Osteoblast (primary cell): ENCODE data around the gene TMEM266. TPM values are rescaled to one million over a fixed set of nuclear protein-coding genes. Genes with fewer than 3 reads are reported as not detected.
A peak's percentile ranks its signal among the peaks of the same experiment; 100 is the strongest.

ENCODE experiments used
- DNase-seq: peaks from one replicate; pipeline ENCODE4 v3.0.0; 2011; ENCODE audit warnings: low spot score, mixed read lengths; ENCODE audit not compliant: insufficient read length; ENCODE audit errors: missing footprints
- H2AFZ ChIP-seq: 2 replicates; pipeline ENCODE4 v1.6.0; 2011; ENCODE audit warnings: mild to moderate bottlenecking, low read length
- H3K27ac ChIP-seq: 2 replicates; pipeline ENCODE4 v1.5.1; 2011; ENCODE audit warnings: mild to moderate bottlenecking, low read depth, low read length, moderate library complexity
- H3K27me3 ChIP-seq: 2 replicates; pipeline ENCODE4 v1.6.0; 2012; ENCODE audit warnings: mild to moderate bottlenecking, control low read depth, inconsistent platforms, low read length, moderate library complexity; ENCODE audit not compliant: insufficient read depth
- H3K36me3 ChIP-seq: 2 replicates; pipeline ENCODE4 v1.5.1; 2011; ENCODE audit warnings: mild to moderate bottlenecking, low read length, control low read depth, moderate library complexity; ENCODE audit not compliant: insufficient read depth
- H3K4me1 ChIP-seq: 2 replicates; pipeline ENCODE4 v1.5.1; 2011; ENCODE audit warnings: mild to moderate bottlenecking, low read length, control low read depth, moderate library complexity; ENCODE audit not compliant: insufficient read depth
- H3K4me2 ChIP-seq: 2 replicates; pipeline ENCODE4 v1.6.0; 2011; ENCODE audit warnings: mild to moderate bottlenecking, low read length; ENCODE audit not compliant: insufficient read depth
- H3K4me3 ChIP-seq: fragments of 200-600 bp; sonication (generic); 3 replicates; pipeline ENCODE4 v1.5.1; 2012; ENCODE audit warnings: mild to moderate bottlenecking, low read length, inconsistent platforms; ENCODE audit not compliant: insufficient read depth
- H3K79me2 ChIP-seq: 2 replicates; pipeline ENCODE4 v1.6.0; 2012; ENCODE audit warnings: mild to moderate bottlenecking, low read length, control low read depth, inconsistent platforms; ENCODE audit not compliant: insufficient read depth
- H3K9me3 ChIP-seq: 2 replicates; pipeline ENCODE4 v1.5.1; 2011; ENCODE audit warnings: low read depth, low read length, control low read depth
- H4K20me1 ChIP-seq: 2 replicates; pipeline ENCODE4 v1.6.0; 2012; ENCODE audit warnings: mild to moderate bottlenecking, low read length, control low read depth; ENCODE audit not compliant: insufficient read depth
- CTCF ChIP-seq: IDR thresholded peaks from 2 replicates; pipeline ENCODE4 v1.5.1; 2011; ENCODE audit warnings: mild to moderate bottlenecking, low read depth, low read length, moderate library complexity; ENCODE audit errors: extremely low read depth
- total RNA-seq: library from RNA; depleted of rRNA; stranded (reverse); fragments of >200 nt; gene quantifications from 2 replicates; pipeline ENCODE4 v1.2.3, GENCODE V29; 2012

Gene TMEM266
- total RNA-seq, 1 donor, result not detected

GRCh38 chr15:76105911-76106310 is 46.1 kb downstream of the TMEM266 start:
- no peak overlapping the region for H3K27ac ChIP-seq
- H3K27me3 ChIP-seq, result peaks cover 9% of the 10 kb centered on the region
- no peaks in the 10 kb centered on the region for H3K9me3 ChIP-seq
- no peak for TF ChIP-seq CTCF
- DNase-seq, result no peak
- no peak overlapping the region for H3K4me3 ChIP-seq
- H2AFZ ChIP-seq, result no peak overlapping the region
- no peaks in the 10 kb centered on the region for H3K36me3 ChIP-seq
- H4K20me1 ChIP-seq, result no peaks in the 10 kb centered on the region
- no peaks in the 10 kb centered on the region for H3K79me2 ChIP-seq
- no peak overlapping the region for H3K4me2 ChIP-seq
- H3K4me1 ChIP-seq, result no peaks in the 10 kb centered on the region

GRCh38 chr15:76107169-76107568 is 47.4 kb downstream of the TMEM266 start:
- H2AFZ ChIP-seq, result no peak overlapping the region
- H3K4me3 ChIP-seq, result no peak overlapping the region
- no peaks in the 10 kb centered on the region for H3K79me2 ChIP-seq
- TF ChIP-seq CTCF, result no peak
- H3K27ac ChIP-seq, result no peak overlapping the region
- H3K4me1 ChIP-seq, result no peaks in the 10 kb centered on the region
- no peaks in the 10 kb centered on the region for H3K36me3 ChIP-seq
- no peaks in the 10 kb centered on the region for H4K20me1 ChIP-seq
- no peak for DNase-seq
- H3K9me3 ChIP-seq, result no peaks in the 10 kb centered on the region
- H3K4me2 ChIP-seq, result no peak overlapping the region
- H3K27me3 ChIP-seq, result peaks cover 4% of the 10 kb centered on the region

DNA sequence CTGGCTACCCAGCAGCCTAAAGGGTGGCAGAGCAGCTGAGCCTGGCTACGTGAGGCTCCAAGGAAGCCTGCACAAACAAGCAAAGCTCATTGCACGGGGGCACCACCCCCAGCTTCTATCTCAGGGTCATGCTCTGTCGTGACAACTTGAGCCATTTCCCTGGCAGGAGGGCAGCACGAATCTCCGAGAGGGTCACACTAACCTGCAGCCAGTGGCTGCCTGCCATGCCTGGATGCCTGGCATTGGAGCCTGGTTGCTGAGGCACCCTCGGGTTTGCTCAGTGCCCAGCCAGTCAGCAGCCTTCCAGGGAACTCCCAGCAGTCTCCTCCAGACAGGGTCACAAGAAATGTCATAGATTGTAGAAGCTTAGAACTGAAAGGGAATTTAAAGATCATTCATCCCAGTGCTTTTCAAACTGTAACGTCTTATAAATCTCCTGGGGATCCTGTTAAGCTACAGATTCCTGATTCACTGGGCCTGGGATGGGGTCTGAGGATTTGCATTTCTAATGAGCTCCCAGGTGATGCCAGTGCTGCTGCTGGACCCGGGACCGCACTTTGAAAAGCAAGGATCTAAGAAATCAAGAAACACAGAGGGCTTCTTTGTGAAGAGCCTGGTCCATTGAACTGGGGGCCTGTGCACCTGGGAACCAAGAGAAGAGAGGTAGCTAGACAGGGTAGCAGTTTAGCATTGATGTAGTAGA is 48.4 kb downstream of the TMEM266 start:
- Histone ChIP-seq H3K4me2 (no peak overlapping the region), H3K27me3 (peaks cover 4% of the 10 kb centered on the region), H2AFZ (no peak overlapping the region), H3K36me3 (no peaks in the 10 kb centered on the region), H3K79me2 (no peaks in the 10 kb centered on the region), H3K9me3 (no peaks in the 10 kb centered on the region), H4K20me1 (no peaks in the 10 kb centered on the region), H3K27ac (no peak overlapping the region), H3K4me1 (no peaks in the 10 kb centered on the region), H3K4me3 (no peak overlapping the region)
- DNase-seq, result peak; percentile 58
- no peak for TF ChIP-seq CTCF

DNA sequence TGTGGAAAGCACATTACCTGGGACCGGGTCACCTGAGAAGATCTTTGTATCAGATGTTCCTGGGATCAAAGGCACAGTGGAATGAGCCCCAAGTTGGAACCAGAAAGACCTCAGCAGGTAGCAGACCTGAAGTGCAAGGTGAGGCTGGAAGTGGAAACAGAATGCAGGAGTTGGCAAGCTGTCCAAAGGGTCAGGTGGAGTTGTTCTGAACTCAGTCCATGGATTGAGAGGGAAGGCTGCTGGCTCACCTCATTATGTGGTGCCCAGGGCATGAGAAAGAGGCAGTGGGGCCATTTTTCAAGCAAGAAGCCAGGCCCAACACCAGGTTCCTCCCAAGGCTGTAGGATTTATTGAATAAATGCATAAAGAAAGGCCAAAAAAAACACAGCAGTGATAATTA is 49.3 kb downstream of the TMEM266 start:
- no peak for DNase-seq

More for the DNA sequence above, 49.3 kb downstream of the TMEM266 start:
- H3K4me1 ChIP-seq, result no peaks in the 10 kb centered on the region
- no peak overlapping the region for H3K27ac ChIP-seq
- H3K4me3 ChIP-seq, result no peak overlapping the region
- no peaks in the 10 kb centered on the region for H4K20me1 ChIP-seq
- no peak overlapping the region for H3K4me2 ChIP-seq
- TF ChIP-seq CTCF, result no peak
- H3K9me3 ChIP-seq, result no peaks in the 10 kb centered on the region
- H2AFZ ChIP-seq, result no peak overlapping the region
- no peaks in the 10 kb centered on the region for H3K79me2 ChIP-seq
- peaks cover 4% of the 10 kb centered on the region for H3K27me3 ChIP-seq
- no peaks in the 10 kb centered on the region for H3K36me3 ChIP-seq
